Prostate gland (tissue), 2 donors: ENCODE results near the gene CEP112.

Experiments used
- POLR2A ChIP-seq: fragments of 450-650 bp; IDR thresholded peaks from one replicate; pipeline ENCODE4 v1.6.1; 2016; ENCODE audit warnings: antibody characterized with exemption, mild to moderate bottlenecking
- POLR2AphosphoS5 ChIP-seq: sonication (generic); formaldehyde crosslinking; IDR thresholded peaks from one replicate; pipeline ENCODE4 v1.6.1; 2017; ENCODE audit warnings: antibody characterized with exemption
- TF ChIP-seq, protein P1 (sequence below), 4 experiments: fragments of 200-600 bp in 2 of 4; fragments of 450-650 bp in 2 of 4; sonication (generic) in 2 of 4; IDR thresholded peaks; 1 replicate in 3 of 4; 2 replicates in 1 of 4; pipeline ENCODE4 v1.5.1; 2016 to 2019; ENCODE audit warnings: antibody characterized with exemption in 4 of 4, mild to moderate bottlenecking in 2 of 4, moderate library complexity in 2 of 4

DNA sequence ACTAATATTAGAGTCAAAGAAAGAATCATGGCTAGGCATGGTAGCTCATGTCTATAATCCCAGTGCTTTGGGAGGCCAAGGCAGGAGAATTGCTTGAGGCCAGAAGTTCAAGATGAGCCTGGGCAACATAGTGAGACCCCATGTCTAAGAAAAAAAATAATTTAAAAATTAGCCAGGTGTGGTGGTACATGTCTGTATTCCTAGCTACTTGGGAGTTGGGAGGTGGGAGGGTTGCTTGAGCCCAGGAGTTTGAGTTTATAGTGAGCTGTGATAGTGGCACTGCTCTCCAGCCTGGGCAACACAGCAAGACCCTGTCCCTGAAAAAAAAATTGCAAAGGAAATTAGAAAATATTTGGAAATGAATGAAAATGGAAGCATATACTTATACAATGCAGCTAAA is 420.2 kb downstream of the CEP112 start:
- TF ChIP-seq, protein P1, sequence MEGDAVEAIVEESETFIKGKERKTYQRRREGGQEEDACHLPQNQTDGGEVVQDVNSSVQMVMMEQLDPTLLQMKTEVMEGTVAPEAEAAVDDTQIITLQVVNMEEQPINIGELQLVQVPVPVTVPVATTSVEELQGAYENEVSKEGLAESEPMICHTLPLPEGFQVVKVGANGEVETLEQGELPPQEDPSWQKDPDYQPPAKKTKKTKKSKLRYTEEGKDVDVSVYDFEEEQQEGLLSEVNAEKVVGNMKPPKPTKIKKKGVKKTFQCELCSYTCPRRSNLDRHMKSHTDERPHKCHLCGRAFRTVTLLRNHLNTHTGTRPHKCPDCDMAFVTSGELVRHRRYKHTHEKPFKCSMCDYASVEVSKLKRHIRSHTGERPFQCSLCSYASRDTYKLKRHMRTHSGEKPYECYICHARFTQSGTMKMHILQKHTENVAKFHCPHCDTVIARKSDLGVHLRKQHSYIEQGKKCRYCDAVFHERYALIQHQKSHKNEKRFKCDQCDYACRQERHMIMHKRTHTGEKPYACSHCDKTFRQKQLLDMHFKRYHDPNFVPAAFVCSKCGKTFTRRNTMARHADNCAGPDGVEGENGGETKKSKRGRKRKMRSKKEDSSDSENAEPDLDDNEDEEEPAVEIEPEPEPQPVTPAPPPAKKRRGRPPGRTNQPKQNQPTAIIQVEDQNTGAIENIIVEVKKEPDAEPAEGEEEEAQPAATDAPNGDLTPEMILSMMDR (IDR thresholded peaks at IDR 0.05): no peak
- TF ChIP-seq POLR2A: no peak
- no peak for TF ChIP-seq POLR2AphosphoS5
